Panc1 (cell line): ENCODE results near the gene SLC1A3. TPM values are rescaled to one million over a fixed set of nuclear protein-coding genes. Genes with fewer than 3 reads are reported as not detected.

ENCODE experiments used
- ATAC-seq: fragments of 200-7000 bp; cut with Tn5 transposase; 2 replicates; pipeline ENCODE4 v1.9.1; 2020; ENCODE audit warnings: mild to moderate bottlenecking, moderate library complexity
- BruUV-seq: library from RNA; stranded (reverse); fragments of 400-500 nt; replicated peaks from 2 replicates; lab custom pipeline; 2021; lab: Mats Ljungman, UMichigan
- CTCF ChIA-PET: fragments of 300-600 bp; sonication (Branson Sonifier 250); formaldehyde crosslinking; loops from one replicate; lab custom pipeline; 2022; ENCODE audit warnings: antibody characterized with exemption; lab: Charles Lee
- POLR2A ChIA-PET: fragments of 300-600 bp; sonication (Branson Sonifier 250); formaldehyde crosslinking; loops from one replicate; lab custom pipeline; 2022; ENCODE audit warnings: antibody characterized with exemption; lab: Charles Lee
- DNase-seq: peaks from one replicate; pipeline ENCODE4 v3.0.0-alpha.2; 2010; ENCODE audit warnings: low read depth, low spot score
- H3K27ac ChIP-seq: 2 replicates; pipeline ENCODE4 v1.5.1; 2011; ENCODE audit warnings: mild to moderate bottlenecking, low read length, inconsistent platforms
- H3K27me3 ChIP-seq: fragments of 200-500 bp; sonication (Bioruptor generic); 2 replicates; pipeline ENCODE4 v1.6.0; 2014; ENCODE audit warnings: low read length, inconsistent platforms; ENCODE audit not compliant: control insufficient read depth, insufficient read depth
- H3K36me3 ChIP-seq: fragments of 200-500 bp; sonication (Bioruptor generic); 2 replicates; pipeline ENCODE4 v1.5.1; 2014; ENCODE audit warnings: inconsistent platforms, mild to moderate bottlenecking, low read length, moderate library complexity; ENCODE audit not compliant: control insufficient read depth, insufficient read depth
- H3K4me1 ChIP-seq: 2 replicates; pipeline ENCODE4 v1.5.1; 2011; ENCODE audit warnings: inconsistent platforms, mild to moderate bottlenecking, low read length, moderate library complexity; ENCODE audit not compliant: control insufficient read depth, insufficient read depth
- H3K4me3 ChIP-seq, 2 experiments: 2 replicates each; pipeline ENCODE4 v1.5.1; 2011 to 2012; ENCODE audit warnings: low read depth in 2 of 2, low read length in 2 of 2, mild to moderate bottlenecking in 2 of 2, inconsistent platforms in 1 of 2, moderate library complexity in 1 of 2
- H3K9me3 ChIP-seq: fragments of 200-500 bp; sonication (Bioruptor generic); 2 replicates; pipeline ENCODE4 v1.5.1; 2014; ENCODE audit warnings: low read depth, mild to moderate bottlenecking, inconsistent platforms, low read length, moderate library complexity; ENCODE audit not compliant: control insufficient read depth, insufficient read depth
- POLR2AphosphoS5 ChIP-seq: IDR thresholded peaks from 2 replicates; pipeline ENCODE4 v1.6.1; 2012; ENCODE audit warnings: mild to moderate bottlenecking, low read depth, low read length, moderate library complexity
- SIN3A ChIP-seq: IDR thresholded peaks from 2 replicates; pipeline ENCODE4 v1.6.1; 2012; ENCODE audit warnings: low read depth, mild to moderate bottlenecking, low read length, moderate library complexity, borderline replicate concordance; ENCODE audit not compliant: insufficient read depth
- TCF7L2 ChIP-seq: IDR thresholded peaks from 2 replicates; pipeline ENCODE4 v1.6.1; 2011; ENCODE audit warnings: mild to moderate bottlenecking, low read depth, low read length, inconsistent platforms
- in situ Hi-C: cut with HindIII; loops from 2 replicates; pipeline ENCODE4 v1.10.0; 2016; ENCODE audit warnings: low sequenced_read_pairs, low pct_unique_long_range_greater_than_20kb
- intact Hi-C: fragments of 100-400 bp; cut with micrococcal nuclease; formaldehyde crosslinking; loops from one replicate; pipeline ENCODE4 v1.10.0; 2022; ENCODE audit not compliant: unreplicated experiment
- total RNA-seq: library from RNA; stranded (reverse); gene quantifications from one replicate; pipeline ENCODE4 v1.2.1, GENCODE V29; 2021; ENCODE audit not compliant: unreplicated experiment
- TF ChIP-seq, protein P1 (sequence below): fragments of 450-650 bp; IDR thresholded peaks from 2 replicates; pipeline ENCODE4 v1.5.1; 2017; ENCODE audit warnings: mild to moderate bottlenecking
- TF ChIP-seq, protein P2 (sequence below), 2 experiments: IDR thresholded peaks; 2 replicates each; pipeline ENCODE4 v1.6.1; 2011 to 2012; ENCODE audit warnings: low read depth in 2 of 2, control low read depth in 1 of 2, low read length in 1 of 2, mild to moderate bottlenecking in 1 of 2, moderate library complexity in 1 of 2; ENCODE audit not compliant: insufficient read depth in 1 of 2

The SLC1A3 gene
- total RNA-seq, 1 experiment from 2014 or later, result 0.13 TPM

DNA sequence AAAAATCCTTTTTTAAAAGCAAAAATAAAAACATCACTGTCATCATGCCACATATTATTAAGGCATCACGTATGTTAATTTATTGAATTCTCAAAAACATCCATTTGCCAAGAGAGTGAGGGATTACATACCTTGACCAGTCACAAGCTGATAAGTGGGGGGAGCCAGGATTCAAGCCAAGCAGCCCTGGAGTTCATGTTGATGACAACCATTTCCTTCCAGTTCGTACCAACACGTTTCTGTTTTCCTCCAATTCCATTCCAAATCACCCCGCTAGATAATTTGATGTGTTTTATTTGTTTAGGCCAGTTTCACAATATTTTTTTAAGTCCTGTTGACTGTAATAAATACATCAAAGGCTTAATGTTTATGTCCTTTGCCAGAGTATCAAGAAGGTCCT lies 53.0 kb downstream of the SLC1A3 start:
- DNase-seq, result no peak
- no peaks in the 10 kb centered on the region for H3K4me1 ChIP-seq
- H3K36me3 ChIP-seq, result no peaks in the 10 kb centered on the region
- no peak for TF ChIP-seq POLR2AphosphoS5
- TF ChIP-seq TCF7L2, result no peak
- TF ChIP-seq, protein P1, sequence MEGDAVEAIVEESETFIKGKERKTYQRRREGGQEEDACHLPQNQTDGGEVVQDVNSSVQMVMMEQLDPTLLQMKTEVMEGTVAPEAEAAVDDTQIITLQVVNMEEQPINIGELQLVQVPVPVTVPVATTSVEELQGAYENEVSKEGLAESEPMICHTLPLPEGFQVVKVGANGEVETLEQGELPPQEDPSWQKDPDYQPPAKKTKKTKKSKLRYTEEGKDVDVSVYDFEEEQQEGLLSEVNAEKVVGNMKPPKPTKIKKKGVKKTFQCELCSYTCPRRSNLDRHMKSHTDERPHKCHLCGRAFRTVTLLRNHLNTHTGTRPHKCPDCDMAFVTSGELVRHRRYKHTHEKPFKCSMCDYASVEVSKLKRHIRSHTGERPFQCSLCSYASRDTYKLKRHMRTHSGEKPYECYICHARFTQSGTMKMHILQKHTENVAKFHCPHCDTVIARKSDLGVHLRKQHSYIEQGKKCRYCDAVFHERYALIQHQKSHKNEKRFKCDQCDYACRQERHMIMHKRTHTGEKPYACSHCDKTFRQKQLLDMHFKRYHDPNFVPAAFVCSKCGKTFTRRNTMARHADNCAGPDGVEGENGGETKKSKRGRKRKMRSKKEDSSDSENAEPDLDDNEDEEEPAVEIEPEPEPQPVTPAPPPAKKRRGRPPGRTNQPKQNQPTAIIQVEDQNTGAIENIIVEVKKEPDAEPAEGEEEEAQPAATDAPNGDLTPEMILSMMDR, result no peak
- TF ChIP-seq SIN3A, result no peak
- TF ChIP-seq, protein P2, sequence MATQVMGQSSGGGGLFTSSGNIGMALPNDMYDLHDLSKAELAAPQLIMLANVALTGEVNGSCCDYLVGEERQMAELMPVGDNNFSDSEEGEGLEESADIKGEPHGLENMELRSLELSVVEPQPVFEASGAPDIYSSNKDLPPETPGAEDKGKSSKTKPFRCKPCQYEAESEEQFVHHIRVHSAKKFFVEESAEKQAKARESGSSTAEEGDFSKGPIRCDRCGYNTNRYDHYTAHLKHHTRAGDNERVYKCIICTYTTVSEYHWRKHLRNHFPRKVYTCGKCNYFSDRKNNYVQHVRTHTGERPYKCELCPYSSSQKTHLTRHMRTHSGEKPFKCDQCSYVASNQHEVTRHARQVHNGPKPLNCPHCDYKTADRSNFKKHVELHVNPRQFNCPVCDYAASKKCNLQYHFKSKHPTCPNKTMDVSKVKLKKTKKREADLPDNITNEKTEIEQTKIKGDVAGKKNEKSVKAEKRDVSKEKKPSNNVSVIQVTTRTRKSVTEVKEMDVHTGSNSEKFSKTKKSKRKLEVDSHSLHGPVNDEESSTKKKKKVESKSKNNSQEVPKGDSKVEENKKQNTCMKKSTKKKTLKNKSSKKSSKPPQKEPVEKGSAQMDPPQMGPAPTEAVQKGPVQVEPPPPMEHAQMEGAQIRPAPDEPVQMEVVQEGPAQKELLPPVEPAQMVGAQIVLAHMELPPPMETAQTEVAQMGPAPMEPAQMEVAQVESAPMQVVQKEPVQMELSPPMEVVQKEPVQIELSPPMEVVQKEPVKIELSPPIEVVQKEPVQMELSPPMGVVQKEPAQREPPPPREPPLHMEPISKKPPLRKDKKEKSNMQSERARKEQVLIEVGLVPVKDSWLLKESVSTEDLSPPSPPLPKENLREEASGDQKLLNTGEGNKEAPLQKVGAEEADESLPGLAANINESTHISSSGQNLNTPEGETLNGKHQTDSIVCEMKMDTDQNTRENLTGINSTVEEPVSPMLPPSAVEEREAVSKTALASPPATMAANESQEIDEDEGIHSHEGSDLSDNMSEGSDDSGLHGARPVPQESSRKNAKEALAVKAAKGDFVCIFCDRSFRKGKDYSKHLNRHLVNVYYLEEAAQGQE (IDR thresholded peaks at IDR 0.05; ENCODE audit: insufficient read depth in 1 of 2, low read depth in 2 of 2, low read length in 1 of 2), result no peak
- H3K27me3 ChIP-seq, result peaks cover 4% of the 10 kb centered on the region; the same call in 1 of the 2 replicates
- H3K9me3 ChIP-seq, result no peaks in the 10 kb centered on the region
- BruUV-seq, result no TSS peak
- ChIA-PET POLR2A (no interaction called here), CTCF (no interaction called here)
- no peak overlapping the region for H3K4me3 ChIP-seq
- no peak overlapping the region for H3K27ac ChIP-seq
- no peak for ATAC-seq
- intact Hi-C loops (no loop called here), in situ Hi-C loops (no loop called here)

GRCh38 chr5:36660397-36661049 lies 54.1 kb downstream of the SLC1A3 start:
- no peak overlapping the region for H3K4me3 ChIP-seq
- no peaks in the 10 kb centered on the region for H3K9me3 ChIP-seq
- DNase-seq (no peak), ATAC-seq (no peak)
- H3K4me1 ChIP-seq, result no peaks in the 10 kb centered on the region
- in situ Hi-C loops, result no loop called here
- intact Hi-C loops, result no loop called here
- no peak overlapping the region for H3K27ac ChIP-seq
- CTCF ChIA-PET, result no interaction called here
- BruUV-seq, result no TSS peak
- H3K27me3 ChIP-seq, result peaks cover 4% of the 10 kb centered on the region; the same call in 1 of the 2 replicates
- TF ChIP-seq, protein P2 (IDR thresholded peaks at IDR 0.05; ENCODE audit: insufficient read depth in 1 of 2, low read depth in 2 of 2, low read length in 1 of 2), result no peak
- TF ChIP-seq POLR2AphosphoS5 (no peak), TCF7L2 (no peak), SIN3A (no peak)
- TF ChIP-seq, protein P1, result no peak
- H3K36me3 ChIP-seq, result no peaks in the 10 kb centered on the region
- POLR2A ChIA-PET, result interaction anchor here (0.5 kb wide), 1 partner anchor 9 kb away, joined by 4 read pairs; no protein-coding TSS in a partner anchor
